NCI-H187 treated with DMSO at 0.1 percent for 48 hours (cell line): Measurements from ENCODE around the gene MYH13.

Experiments used
- DNase-seq: peaks from one replicate; lab custom pipeline; 2025; lab: John Stamatoyannopoulos, UW

MYH13 gene

GRCh38 chr17:10344816-10345215 lies 28.0 kb downstream of the MYH13 start:
- DNase-seq, result no peak

- DNase-seq, result no peak
These were observed 33.8 kb downstream of the MYH13 start for GRCh38 chr17:10339051-10339450.

- DNase-seq, result no peak
These were observed 34.8 kb downstream of the MYH13 start for GRCh38 chr17:10337976-10338375.

GRCh38 chr17:10337136-10337535 lies 35.7 kb downstream of the MYH13 start:
- no peak for DNase-seq

- DNase-seq, result no peak
These were observed 36.4 kb downstream of the MYH13 start for GRCh38 chr17:10336393-10336792.

GRCh38 chr17:10332515-10332914 lies 40.3 kb downstream of the MYH13 start:
- DNase-seq, result no peak

- DNase-seq, result no peak
These were observed 43.6 kb downstream of the MYH13 start for GRCh38 chr17:10328971-10329923.

GRCh38 chr17:10328206-10328605 lies 44.6 kb downstream of the MYH13 start:
- DNase-seq, result no peak

- DNase-seq, result no peak
These were observed 45.2 kb downstream of the MYH13 start for GRCh38 chr17:10327640-10328039.

GRCh38 chr17:10325031-10325695 lies 47.6 kb downstream of the MYH13 start:
- no peak for DNase-seq

- DNase-seq, result no peak
These were observed 48.8 kb downstream of the MYH13 start for GRCh38 chr17:10323812-10324610.

- no peak for DNase-seq
These were observed 54.3 kb downstream of the MYH13 start for GRCh38 chr17:10318535-10318934.

- DNase-seq, result no peak
These were observed 55.3 kb downstream of the MYH13 start for GRCh38 chr17:10317543-10317834.

- no peak for DNase-seq
These were observed 55.8 kb downstream of the MYH13 start for GRCh38 chr17:10316801-10317542.

GRCh38 chr17:10314329-10314728 lies 58.5 kb downstream of the MYH13 start:
- no peak for DNase-seq

- DNase-seq, result no peak
These were observed 59.7 kb downstream of the MYH13 start for GRCh38 chr17:10313037-10313672.

- DNase-seq, result no peak
These were observed 61.7 kb downstream of the MYH13 start for GRCh38 chr17:10311131-10311530.

- no peak for DNase-seq
These were observed 63.5 kb downstream of the MYH13 start for GRCh38 chr17:10309003-10309974.

GRCh38 chr17:10306585-10306984 lies 66.2 kb downstream of the MYH13 start:
- DNase-seq, result no peak

GRCh38 chr17:10305398-10305797 lies 67.4 kb downstream of the MYH13 start:
- no peak for DNase-seq
